HG03135 (cell line): ENCODE data around the gene TPPP3.

Experiments used
- ATAC-seq: cut with Tn5 transposase; IDR thresholded peaks from one replicate; pipeline ENCODE4 v1.9.1; 2021; ENCODE audit warnings: mild to moderate bottlenecking, moderate library complexity; ENCODE audit not compliant: unreplicated experiment

The TPPP3 gene

GRCh38 chr16:67393111-67393787 is at the start of gene TPPP3:
TPPP3 (minus strand) TSS chr16:67393498; CDS start chr16:67391111, 2,387 bp downstream.
- no peak for ATAC-seq

- ATAC-seq = no peak
These were observed 49.4 kb upstream of the TPPP3 start for GRCh38 chr16:67442581-67443255.

- ATAC-seq = no peak
These were observed 48.6 kb upstream of the TPPP3 start for GRCh38 chr16:67441907-67442306.

- no peak for ATAC-seq
These were observed 48.0 kb upstream of the TPPP3 start for GRCh38 chr16:67441271-67441753.

- ATAC-seq = no peak
These were observed 45.6 kb upstream of the TPPP3 start for GRCh38 chr16:67438824-67439393.

- ATAC-seq = no peak
These were observed 44.9 kb upstream of the TPPP3 start for GRCh38 chr16:67438098-67438791.

- no peak for ATAC-seq
These were observed 44.2 kb upstream of the TPPP3 start for GRCh38 chr16:67437513-67437912.

GRCh38 chr16:67436640-67437193 is 43.4 kb upstream of the TPPP3 start:
- ATAC-seq = no peak

- ATAC-seq = no peak
These were observed 42.5 kb upstream of the TPPP3 start for GRCh38 chr16:67435758-67436164.

GRCh38 chr16:67433131-67433719 is 39.9 kb upstream of the TPPP3 start:
- no peak for ATAC-seq

- no peak for ATAC-seq
These were observed 39.2 kb upstream of the TPPP3 start for GRCh38 chr16:67432506-67432890.

- ATAC-seq = no peak
These were observed 38.6 kb upstream of the TPPP3 start for GRCh38 chr16:67431775-67432505.

GRCh38 chr16:67430977-67431774 is 37.9 kb upstream of the TPPP3 start, which contains the start of gene HSD11B2:
HSD11B2 (plus strand) TSS chr16:67431121; CDS start chr16:67431249, 128 bp downstream.
- no peak for ATAC-seq

GRCh38 chr16:67430504-67430976 is 37.2 kb upstream of the TPPP3 start:
- no peak for ATAC-seq

GRCh38 chr16:67429799-67430503 is 36.7 kb upstream of the TPPP3 start:
- ATAC-seq = no peak

GRCh38 chr16:67429053-67429798 is 35.9 kb upstream of the TPPP3 start:
- ATAC-seq = no peak

GRCh38 chr16:67428146-67428731 is 34.9 kb upstream of the TPPP3 start:
- ATAC-seq = no peak
